Measurements from ENCODE around the gene EXD1.

- TF ChIP-seq CTCF (conservative IDR thresholded peaks at IDR 0.05; ENCODE audit: low read depth in 2 of 2) (no peak), POLR2AphosphoS5 (IDR thresholded peaks at IDR 0.05; ENCODE audit: low read depth) (no peak), REST (IDR thresholded peaks at IDR 0.05; ENCODE audit: unreplicated experiment) (no peak), EZH2 (IDR thresholded peaks at IDR 0.05; ENCODE audit: low read depth, unreplicated experiment) (no peak), EZH2phosphoT487 (IDR thresholded peaks at IDR 0.05; ENCODE audit: unreplicated experiment) (no peak), CREB1 (CRISPR knock-in tag; IDR thresholded peaks at IDR 0.05; ENCODE audit: low read depth) (no peak), JUNB (IDR thresholded peaks at IDR 0.05; ENCODE audit: unreplicated experiment) (no peak), ZNF114 (CRISPR knock-in tag; IDR thresholded peaks at IDR 0.05) (no peak), STAT1 (IDR thresholded peaks at IDR 0.05; ENCODE audit: unreplicated experiment) (no peak), ETS1 (IDR thresholded peaks at IDR 0.05) (no peak), NANOG (IDR thresholded peaks at IDR 0.05; ENCODE audit: borderline replicate concordance) (no peak), ZNF462 (CRISPR knock-in tag; IDR thresholded peaks at IDR 0.05) (no peak)
Measured at GRCh38 chr15:41238100-41238499, 7.5 kb upstream of the EXD1 start.

Data from GM23338 (cell line).